Keratinocyte (primary cell): ENCODE measurements around the gene LTC4S. TPM values are rescaled to one million over a fixed set of nuclear protein-coding genes. Genes with fewer than 3 reads are reported as not detected.

Experiments
- DNase-seq: peaks from one replicate; pipeline ENCODE4 v3.0.0-alpha.2; 2011; ENCODE audit warnings: low read depth, missing footprints, low spot score
- FAIRE-seq: peaks from 2 replicates; lab custom pipeline; 2011; peaks lifted over from hg19 to GRCh38; lab: Jason Lieb, UNC
- H2AFZ ChIP-seq: 2 replicates; pipeline ENCODE4 v1.6.0; 2012; ENCODE audit warnings: low read length, control low read depth, inconsistent platforms; ENCODE audit not compliant: control insufficient read depth
- H3K27ac ChIP-seq: 2 replicates; pipeline ENCODE4 v1.5.1; 2011; ENCODE audit warnings: low read length; ENCODE audit not compliant: control insufficient read depth, insufficient read depth
- H3K27me3 ChIP-seq: 3 replicates; pipeline ENCODE4 v1.6.0; 2011; ENCODE audit warnings: low read length; ENCODE audit not compliant: control insufficient read depth, insufficient read depth; ENCODE audit errors: extremely low read depth
- H3K36me3 ChIP-seq, 2 experiments: 2 replicates in 1 of 2; 3 replicates in 1 of 2; pipeline ENCODE4 v1.5.1; 2011; ENCODE audit warnings: low read length in 2 of 2, mild to moderate bottlenecking in 1 of 2; ENCODE audit not compliant: control insufficient read depth in 2 of 2, insufficient read depth in 2 of 2; ENCODE audit errors: extremely low read depth in 1 of 2
- H3K4me1 ChIP-seq: 3 replicates; pipeline ENCODE4 v1.5.1; 2011; ENCODE audit warnings: low read length; ENCODE audit not compliant: control insufficient read depth, insufficient read depth; ENCODE audit errors: extremely low read depth
- H3K4me2 ChIP-seq: 3 replicates; pipeline ENCODE4 v1.6.0; 2011; ENCODE audit warnings: low read depth, low read length; ENCODE audit not compliant: control insufficient read depth, insufficient read depth; ENCODE audit errors: extremely low read depth
- H3K4me3 ChIP-seq, 3 experiments: fragments of 200-600 bp in 1 of 3; sonication (generic) in 1 of 3; 2 replicates in 2 of 3; 3 replicates in 1 of 3; pipeline ENCODE4 v1.5.1; 2011 to 2016; ENCODE audit warnings: low read length in 3 of 3, mild to moderate bottlenecking in 3 of 3, control low read depth in 2 of 3, inconsistent platforms in 1 of 3, low read depth in 1 of 3, mixed read lengths in 1 of 3, mixed run types in 1 of 3, moderate library complexity in 1 of 3; ENCODE audit not compliant: control insufficient read depth in 2 of 3, insufficient read depth in 2 of 3; ENCODE audit errors: extremely low read depth in 1 of 3
- H3K79me2 ChIP-seq: 2 replicates; pipeline ENCODE4 v1.6.0; 2012; ENCODE audit warnings: low read length; ENCODE audit not compliant: control insufficient read depth, insufficient read depth
- H3K9ac ChIP-seq: 3 replicates; pipeline ENCODE4 v1.6.0; 2011; ENCODE audit warnings: low read length; ENCODE audit not compliant: control insufficient read depth, insufficient read depth; ENCODE audit errors: extremely low read depth
- H3K9me1 ChIP-seq: 3 replicates; pipeline ENCODE4 v1.6.0; 2011; ENCODE audit warnings: low read length; ENCODE audit not compliant: control insufficient read depth, insufficient read depth; ENCODE audit errors: extremely low read depth
- H3K9me3 ChIP-seq: 2 replicates; pipeline ENCODE4 v1.5.1; 2012; ENCODE audit warnings: low read depth, low read length; ENCODE audit not compliant: control insufficient read depth
- H4K20me1 ChIP-seq: 3 replicates; pipeline ENCODE4 v1.6.0; 2011; ENCODE audit warnings: low read length; ENCODE audit not compliant: control insufficient read depth, insufficient read depth; ENCODE audit errors: extremely low read depth
- CTCF ChIP-seq, 3 experiments: IDR thresholded peaks in 1 of 3; conservative IDR thresholded peaks in 1 of 3; optimal IDR thresholded peaks in 1 of 3; 2 replicates in 2 of 3; 3 replicates in 1 of 3; pipeline versions ENCODE3 to v1.5.1; 2011; ENCODE audit warnings: low read length in 3 of 3, mild to moderate bottlenecking in 3 of 3, moderate library complexity in 2 of 3, control low read depth in 1 of 3, inconsistent platforms in 1 of 3; ENCODE audit not compliant: insufficient read depth in 2 of 3; ENCODE audit errors: extremely low read depth in 1 of 3
- EZH2 ChIP-seq: IDR thresholded peaks from one replicate; pipeline ENCODE4 v1.6.1; 2012; ENCODE audit warnings: inconsistent platforms, mild to moderate bottlenecking, low read length, moderate library complexity
- dilution Hi-C: fragments of 300-500 bp; cut with MboI; formaldehyde crosslinking; loops from one replicate; pipeline ENCODE4 v1.7.0; 2020; ENCODE audit warnings: low sequenced_read_pairs; ENCODE audit not compliant: extremely low pct_ligation_motif_present
- polyA plus RNA-seq, 5 experiments: library from polyadenylated mRNA; depleted of rRNA in 3 of 5; stranded (reverse) in 3 of 5; stranded (forward) in 1 of 5; unstranded in 1 of 5; fragments of >200 nt; gene quantifications; 1 replicate in 1 of 5; 2 replicates in 3 of 5; 3 replicates in 1 of 5; pipeline versions ENCODE4 v1.2.1 to v1.2.3, GENCODE V29; 2011 to 2012; ENCODE audit warnings: missing spikeins in 2 of 5, low read depth in 1 of 5, low replicate concordance in 1 of 5

LTC4S gene
- polyA plus RNA-seq, 1 donor (not counting 4 experiments of a cell fraction or from before 2014, with no cell fraction given), result not detected

- Histone ChIP-seq H3K36me3 (peaks cover 25 to 35% of the 10 kb centered on the region in 2 experiments), H3K9me1 (no peaks in the 10 kb centered on the region), H3K27me3 (no peaks in the 10 kb centered on the region), H3K27ac (no peak overlapping the region), H3K4me2 (no peak overlapping the region), H4K20me1 (peaks cover 6% of the 10 kb centered on the region), H2AFZ (no peak overlapping the region), H3K4me1 (peaks cover 27% of the 10 kb centered on the region), H3K9ac (no peak overlapping the region), H3K79me2 (peaks cover 5% of the 10 kb centered on the region), H3K9me3 (no peaks in the 10 kb centered on the region), H3K4me3 (no peak overlapping the region)
- TF ChIP-seq EZH2 (no peak), CTCF (optimal IDR thresholded peaks at IDR 0.05 in 1 of 3, IDR thresholded peaks at IDR 0.05 in 1 of 3, conservative IDR thresholded peaks at IDR 0.05 in 1 of 3; ENCODE audit: extremely low read depth in 1 of 3, insufficient read depth in 2 of 3, low read length in 3 of 3) (no peak)
- dilution Hi-C loops, result no loop called here
- FAIRE-seq, result no peak
- DNase-seq, result no peak
These were observed 4.5 kb downstream of the LTC4S start for GRCh38 chr5:179798144-179798770.

GRCh38 chr5:179798771-179799643 lies 5.2 kb downstream of the LTC4S start:
- no peak for FAIRE-seq
- dilution Hi-C loops, result no loop called here
- no peak overlapping the region for H2AFZ ChIP-seq
- TF ChIP-seq EZH2, result no peak
- TF ChIP-seq CTCF (optimal IDR thresholded peaks at IDR 0.05 in 1 of 3, IDR thresholded peaks at IDR 0.05 in 1 of 3, conservative IDR thresholded peaks at IDR 0.05 in 1 of 3; ENCODE audit: extremely low read depth in 1 of 3, insufficient read depth in 2 of 3, low read length in 3 of 3), result no peak
- peaks cover 25 to 36% of the 10 kb centered on the region in 2 experiments for H3K36me3 ChIP-seq
- peaks cover 11% of the 10 kb centered on the region for H3K79me2 ChIP-seq
- H3K9ac ChIP-seq, result no peak overlapping the region
- DNase-seq, result no peak
- no peaks in the 10 kb centered on the region for H3K9me1 ChIP-seq
- peaks cover 6% of the 10 kb centered on the region for H4K20me1 ChIP-seq
- H3K27me3 ChIP-seq, result no peaks in the 10 kb centered on the region
- no peak overlapping the region for H3K4me3 ChIP-seq
- no peaks in the 10 kb centered on the region for H3K9me3 ChIP-seq
- H3K27ac ChIP-seq, result no peak overlapping the region
- H3K4me1 ChIP-seq, result peaks cover 27% of the 10 kb centered on the region
- H3K4me2 ChIP-seq, result no peak overlapping the region
